CD8-positive, alpha-beta memory T cell (primary cell): ENCODE results near the gene METTL5. TPM values are rescaled to one million over a fixed set of nuclear protein-coding genes. Genes with fewer than 3 reads are reported as not detected.
"Not testable (repeated sequence)": the region's sequence is repeated elsewhere in the genome, so short reads cannot be mapped to it uniquely, and the experiment has no call there.

Source experiments
- CTCF ChIA-PET: fragments of 350-600 bp; sonication (Branson Sonifier 250); formaldehyde crosslinking; loops from one replicate; lab custom pipeline; 2021; ENCODE audit warnings: antibody characterized with exemption; lab: Charles Lee
- POLR2A ChIA-PET: fragments of 350-600 bp; sonication (Branson Sonifier 250); formaldehyde crosslinking; loops from one replicate; lab custom pipeline; 2021; ENCODE audit warnings: antibody characterized with exemption; lab: Charles Lee
- DNase-seq, 5 donors: peaks; one replicate each; pipeline versions ENCODE4 v3.0.0 to v3.0.0-alpha.2; 2020 to 2022; ENCODE audit warnings: mixed read lengths in 1 of 5
- H3K27ac ChIP-seq: one replicate; pipeline ENCODE4 v1.7.0; 2013; ENCODE audit warnings: low read depth, mild to moderate bottlenecking, low read length, moderate library complexity
- H3K27me3 ChIP-seq: 2 replicates; pipeline ENCODE4 v1.7.0; 2013; ENCODE audit warnings: low read length, mild to moderate bottlenecking; ENCODE audit not compliant: insufficient read depth, poor library complexity, severe bottlenecking
- H3K36me3 ChIP-seq: 2 replicates; pipeline ENCODE4 v1.7.0; 2013; ENCODE audit warnings: mild to moderate bottlenecking, low read length, moderate library complexity; ENCODE audit not compliant: insufficient read depth
- H3K4me1 ChIP-seq: 2 replicates; pipeline ENCODE4 v1.7.0; 2013; ENCODE audit warnings: mild to moderate bottlenecking, low read length, moderate library complexity; ENCODE audit not compliant: insufficient read depth
- H3K4me3 ChIP-seq: 2 replicates; pipeline ENCODE4 v1.7.0; 2013; ENCODE audit warnings: mild to moderate bottlenecking, low read length
- H3K9me3 ChIP-seq: 2 replicates; pipeline ENCODE4 v1.7.0; 2013; ENCODE audit warnings: mild to moderate bottlenecking, low read length
- H3K27ac Mint-ChIP-seq, 8 donors: one replicate each; pipeline ENCODE4 v1.8.0; 2020 to 2021; ENCODE audit warnings: mixed read lengths in 8 of 8, mild to moderate bottlenecking in 6 of 8, inconsistent platforms in 3 of 8, moderate library complexity in 3 of 8
- H3K27me3 Mint-ChIP-seq, 2 donors: one replicate each; pipeline ENCODE4 v1.8.0; 2020 to 2021; ENCODE audit warnings: mixed read lengths in 2 of 2, mild to moderate bottlenecking in 1 of 2, moderate library complexity in 1 of 2
- H3K36me3 Mint-ChIP-seq, 3 donors: one replicate each; pipeline ENCODE4 v1.8.0; 2020 to 2021; ENCODE audit warnings: mixed read lengths in 3 of 3, inconsistent platforms in 1 of 3, mild to moderate bottlenecking in 1 of 3
- H3K4me1 Mint-ChIP-seq, 3 donors: one replicate each; pipeline ENCODE4 v1.8.0; 2020 to 2021; ENCODE audit warnings: mixed read lengths in 3 of 3, inconsistent platforms in 1 of 3, mild to moderate bottlenecking in 1 of 3
- H3K4me3 Mint-ChIP-seq, 7 donors: one replicate each; pipeline ENCODE4 v1.8.0; 2020 to 2021; ENCODE audit warnings: mixed read lengths in 7 of 7, mild to moderate bottlenecking in 6 of 7, moderate library complexity in 4 of 7, inconsistent platforms in 2 of 7
- H3K9me3 Mint-ChIP-seq, 5 donors: one replicate each; pipeline ENCODE4 v1.8.0; 2020 to 2022; ENCODE audit warnings: mixed read lengths in 5 of 5, mild to moderate bottlenecking in 3 of 5, moderate library complexity in 2 of 5, inconsistent platforms in 1 of 5
- polyA plus RNA-seq: library from polyadenylated mRNA; unstranded; fragments of 300-500 nt; fragmentation: Illumina TruSeq; gene quantifications from one replicate; pipeline ENCODE4 v1.2.3, GENCODE V29; 2021
- total RNA-seq, 2 experiments: library from RNA; stranded (reverse); gene quantifications; one replicate each; pipeline ENCODE4 v1.2.3, GENCODE V29; 2021

The METTL5 gene
- total and polyA plus RNA-seq, 3 experiments from 2014 or later: 93.0 to 116 (median 100) TPM

GRCh38 chr2:169817369-169817768 is 7.3 kb downstream of the METTL5 start:
- not testable (repeated sequence) for H3K4me3 Mint-ChIP-seq, H3K4me1 ChIP-seq
- peaks cover 21 to 81% (median 24%) of the 10 kb centered on the region in 3 donors for H3K36me3 Mint-ChIP-seq

GRCh38 chr2:169816961-169817360 is 7.7 kb downstream of the METTL5 start:
- CTCF ChIA-PET, POLR2A ChIA-PET, H3K27me3 Mint-ChIP-seq, H3K4me3 ChIP-seq, H3K27ac ChIP-seq, H3K4me1 ChIP-seq, H3K9me3 Mint-ChIP-seq, H3K9me3 ChIP-seq, DNase-seq, H3K27me3 ChIP-seq, H3K4me3 Mint-ChIP-seq: not testable (repeated sequence)
- H3K36me3 ChIP-seq: peaks cover 33% of the 10 kb centered on the region
- Mint-ChIP-seq H3K27ac (peak overlapping the region in 6 of 8 donors; percentile 30 to 61 (median 38)), H3K4me1 (peaks cover 19 to 54% (median 51%) of the 10 kb centered on the region in 3 donors), H3K36me3 (peaks cover 24 to 85% (median 24%) of the 10 kb centered on the region in 3 donors)

More at GRCh38 chr2:169817369-169817768, 7.3 kb downstream of the METTL5 start:
- DNase-seq, H3K27me3 ChIP-seq, H3K4me3 ChIP-seq, CTCF ChIA-PET, H3K27me3 Mint-ChIP-seq, POLR2A ChIA-PET, H3K9me3 Mint-ChIP-seq, H3K27ac ChIP-seq, H3K9me3 ChIP-seq: not testable (repeated sequence)
- H3K27ac Mint-ChIP-seq: peak overlapping the region in 2 of 8 donors; percentile 34 to 58
- peaks cover 29% of the 10 kb centered on the region for H3K36me3 ChIP-seq
- H3K4me1 Mint-ChIP-seq: peaks cover 22 to 57% (median 55%) of the 10 kb centered on the region in 3 donors

- Mint-ChIP-seq H3K4me1 (peaks cover 12 to 44% (median 40%) of the 10 kb centered on the region in 3 donors), H3K36me3 (peaks cover 29 to 89% (median 33%) of the 10 kb centered on the region in 3 donors), H3K9me3 (peaks cover 0 to 2% (median 0%) of the 10 kb centered on the region in 5 donors), H3K4me3 (no peak overlapping the region), H3K27me3 (no peaks in the 10 kb centered on the region), H3K27ac (peak overlapping the region in 1 of 8 donors; percentile 32)
- H3K4me1 ChIP-seq: no peaks in the 10 kb centered on the region
- no peaks in the 10 kb centered on the region for H3K27me3 ChIP-seq
- no peak for DNase-seq
- H3K9me3 ChIP-seq: no peaks in the 10 kb centered on the region
- H3K36me3 ChIP-seq: peaks cover 39% of the 10 kb centered on the region
- no peak overlapping the region for H3K4me3 ChIP-seq
- ChIA-PET CTCF (interaction anchor here (1.0 to 2.8 kb wide), 3 partner anchors 9 to 12 kb away, joined by 3 to 11 read pairs (median 3); partner anchors contain the start of genes METTL5 and UBR3), POLR2A (interaction anchor here (0.5 to 1.2 kb wide), 2 partner anchors 11 to 13 kb away, joined by 3 to 4 read pairs; partner anchors contain the start of gene UBR3)
- H3K27ac ChIP-seq: no peak overlapping the region
These were observed 8.9 kb downstream of the METTL5 start for GRCh38 chr2:169815849-169816248.

GRCh38 chr2:169808221-169808620 is 16.5 kb downstream of the METTL5 start:
- no peaks in the 10 kb centered on the region for H3K27me3 ChIP-seq
- H3K4me1 Mint-ChIP-seq: peaks cover 1 to 16% (median 14%) of the 10 kb centered on the region in 3 donors
- POLR2A ChIA-PET: interaction anchor here (1.0 kb wide), 1 partner anchor 9 kb away, joined by 6 read pairs; the partner anchor contains the start of gene SSB
- DNase-seq: no peak
- H3K4me3 ChIP-seq: no peak overlapping the region
- H3K9me3 ChIP-seq: no peaks in the 10 kb centered on the region
- CTCF ChIA-PET: no interaction called here
- no peak overlapping the region for H3K27ac ChIP-seq
- H3K27ac Mint-ChIP-seq: peak overlapping the region in 2 of 8 donors; percentile 12 to 45
- peaks cover 5 to 78% (median 23%) of the 10 kb centered on the region in 3 donors for H3K36me3 Mint-ChIP-seq
- H3K4me3 Mint-ChIP-seq: no peak overlapping the region
- H3K4me1 ChIP-seq: no peaks in the 10 kb centered on the region
- H3K36me3 ChIP-seq: peaks cover 53% of the 10 kb centered on the region
- no peaks in the 10 kb centered on the region for H3K9me3 Mint-ChIP-seq
- H3K27me3 Mint-ChIP-seq: no peaks in the 10 kb centered on the region

- no peak overlapping the region for H3K4me3 ChIP-seq
- peaks cover 52% of the 10 kb centered on the region for H3K36me3 ChIP-seq
- no peaks in the 10 kb centered on the region for H3K27me3 Mint-ChIP-seq
- H3K9me3 ChIP-seq: no peaks in the 10 kb centered on the region
- H3K27ac Mint-ChIP-seq: peak overlapping the region in 6 of 8 donors; percentile 35 to 63 (median 48)
- H3K9me3 Mint-ChIP-seq: no peaks in the 10 kb centered on the region
- ChIA-PET POLR2A (no interaction called here), CTCF (no interaction called here)
- H3K36me3 Mint-ChIP-seq: peaks cover 5 to 75% (median 21%) of the 10 kb centered on the region in 3 donors
- no peak overlapping the region for H3K27ac ChIP-seq
- DNase-seq: no peak
- H3K4me1 ChIP-seq: peaks cover 9% of the 10 kb centered on the region
- peaks cover 12 to 32% (median 29%) of the 10 kb centered on the region in 3 donors for H3K4me1 Mint-ChIP-seq
- no peak overlapping the region for H3K4me3 Mint-ChIP-seq
- no peaks in the 10 kb centered on the region for H3K27me3 ChIP-seq
These were observed 18.1 kb downstream of the METTL5 start for GRCh38 chr2:169806586-169806985.

- H3K27me3 ChIP-seq: no peaks in the 10 kb centered on the region
- H3K4me3 Mint-ChIP-seq: peak overlapping the region in 1 of 7 donors; percentile 44
- H3K4me3 ChIP-seq: no peak overlapping the region
- H3K27ac Mint-ChIP-seq: peak overlapping the region in 1 of 8 donors; percentile 45
- H3K27me3 Mint-ChIP-seq: no peaks in the 10 kb centered on the region
- DNase-seq: no peak
- H3K4me1 Mint-ChIP-seq: peaks cover 31 to 56% (median 52%) of the 10 kb centered on the region in 3 donors
- peaks cover 0 to 64% (median 7%) of the 10 kb centered on the region in 3 donors for H3K36me3 Mint-ChIP-seq
- peaks cover 24% of the 10 kb centered on the region for H3K4me1 ChIP-seq
- H3K36me3 ChIP-seq: peaks cover 43% of the 10 kb centered on the region
- H3K27ac ChIP-seq: no peak overlapping the region
- ChIA-PET POLR2A (no interaction called here), CTCF (interaction anchor here (0.7 to 0.9 kb wide), 2 partner anchors 10 to 21 kb away, joined by 3 read pairs; partner anchors contain the start of gene METTL5)
- H3K9me3 ChIP-seq: no peaks in the 10 kb centered on the region
- no peaks in the 10 kb centered on the region for H3K9me3 Mint-ChIP-seq
These were observed 21.2 kb downstream of the METTL5 start for GRCh38 chr2:169803480-169803879.

GRCh38 chr2:169798718-169799592 is 25.8 kb downstream of the METTL5 start, which contains the start of gene SSB:
SSB (plus strand) TSS chr2:169798871; CDS start chr2:169800961, 2,090 bp downstream.
- H3K9me3 ChIP-seq: no peaks in the 10 kb centered on the region
- H3K36me3 ChIP-seq: peaks cover 9% of the 10 kb centered on the region
- no peaks in the 10 kb centered on the region for H3K9me3 Mint-ChIP-seq
- H3K27me3 ChIP-seq: no peaks in the 10 kb centered on the region
- peak within 1 kb of the TSS; percentile 96 for H3K27ac ChIP-seq
- peak within 1 kb of the TSS; percentile 89 to 99 (median 98) for H3K27ac Mint-ChIP-seq
- H3K4me3 Mint-ChIP-seq: peak within 1 kb of the TSS; percentile 84 to 98 (median 91)
- H3K4me1 ChIP-seq: peaks cover 27% of the 10 kb centered on the region
- peaks cover 0 to 28% (median 6%) of the 10 kb centered on the region in 3 donors for H3K36me3 Mint-ChIP-seq
- H3K4me3 ChIP-seq: peak within 1 kb of the TSS; percentile 81
- POLR2A ChIA-PET: interaction anchor here (0.8 to 2.1 kb wide), 6 partner anchors 10 to 226 kb away, joined by 4 to 15 read pairs (median 9); partner anchors contain the start of genes FASTKD1, METTL5, PPIG and UBR3
- peaks cover 34 to 52% (median 46%) of the 10 kb centered on the region in 3 donors for H3K4me1 Mint-ChIP-seq
- H3K27me3 Mint-ChIP-seq: no peaks in the 10 kb centered on the region
- DNase-seq: peak; percentile 86 to 96 (median 89)
- CTCF ChIA-PET: interaction anchor here (1.0 to 1.6 kb wide), 3 partner anchors 26 to 271 kb away, joined by 3 read pairs; partner anchors contain the start of genes METTL5 and UBR3
